ENCODE results near the gene KCNQ1.

Gene KCNQ1

GRCh38 chr11:2515401-2516275 is 70.8 kb downstream of the KCNQ1 start:
- DNase-seq: no peak

GRCh38 chr11:2516276-2517015 is 71.6 kb downstream of the KCNQ1 start:
- DNase-seq: no peak

DNA sequence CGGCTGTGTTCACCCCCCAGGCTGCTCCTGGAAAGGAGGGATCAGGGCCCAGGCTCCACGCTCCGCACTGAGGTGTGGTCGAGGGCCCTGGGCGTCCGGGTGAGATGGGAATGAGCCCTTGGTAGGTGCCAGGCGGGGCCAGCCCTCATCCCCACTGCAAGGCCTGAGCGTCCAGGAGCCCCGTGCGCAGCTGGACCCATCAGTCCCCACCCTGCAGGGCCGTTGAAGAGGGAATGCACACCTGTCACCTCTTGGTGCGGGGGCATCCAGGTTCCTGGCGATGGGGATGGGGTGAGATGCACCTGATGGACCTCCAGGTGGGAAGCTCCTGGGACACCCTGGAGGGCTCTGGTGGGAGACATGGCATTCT is 72.2 kb downstream of the KCNQ1 start:
- DNase-seq: no peak

GRCh38 chr11:2517386-2518064 is 72.7 kb downstream of the KCNQ1 start:
- DNase-seq: peak in 1 of 2 donors; percentile 0

- DNase-seq: peak in 1 of 2 donors; percentile 1
Observed at GRCh38 chr11:2518111-2518982, 73.5 kb downstream of the KCNQ1 start.

GRCh38 chr11:2518983-2519340 is 74.2 kb downstream of the KCNQ1 start:
- no peak for DNase-seq

- no peak for DNase-seq
Observed at GRCh38 chr11:2519517-2519861, 74.7 kb downstream of the KCNQ1 start.

- no peak for DNase-seq
Observed at GRCh38 chr11:2519862-2520735, 75.3 kb downstream of the KCNQ1 start.

GRCh38 chr11:2520736-2521035 is 75.9 kb downstream of the KCNQ1 start:
- no peak for DNase-seq

DNA sequence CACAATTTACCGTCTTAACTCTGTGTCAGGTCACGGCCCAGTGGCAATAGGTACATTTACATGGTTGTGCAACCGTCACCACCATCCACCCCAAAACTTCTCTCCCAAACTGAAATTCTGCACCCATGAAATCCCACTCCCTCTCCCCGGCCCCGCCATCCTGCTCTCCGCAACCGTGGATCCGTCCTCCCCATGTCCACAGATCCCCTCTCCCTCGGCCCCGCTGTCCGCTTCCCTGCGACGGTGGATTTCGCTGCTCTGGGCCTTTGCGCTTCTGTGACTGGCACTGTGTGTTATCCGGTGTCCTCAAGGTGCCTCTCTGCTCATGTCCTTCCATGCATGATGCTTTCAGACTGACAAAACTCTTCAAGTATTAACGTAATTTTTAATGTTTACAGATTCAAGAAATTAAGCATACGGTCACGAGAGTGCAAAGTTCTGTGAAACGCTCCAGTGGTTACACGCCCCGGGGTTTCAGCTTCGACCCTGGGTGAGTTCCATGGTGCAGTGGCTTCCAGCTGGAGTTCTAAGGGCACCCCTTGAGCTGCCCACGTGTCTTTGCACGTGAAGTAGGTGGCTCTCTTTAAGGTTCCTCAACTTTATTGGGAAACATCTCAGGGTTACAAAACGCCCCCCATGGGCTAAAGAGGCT is 76.4 kb downstream of the KCNQ1 start:
- DNase-seq: no peak

- DNase-seq: no peak
Observed at GRCh38 chr11:2521733-2522630, 77.2 kb downstream of the KCNQ1 start.

DNA sequence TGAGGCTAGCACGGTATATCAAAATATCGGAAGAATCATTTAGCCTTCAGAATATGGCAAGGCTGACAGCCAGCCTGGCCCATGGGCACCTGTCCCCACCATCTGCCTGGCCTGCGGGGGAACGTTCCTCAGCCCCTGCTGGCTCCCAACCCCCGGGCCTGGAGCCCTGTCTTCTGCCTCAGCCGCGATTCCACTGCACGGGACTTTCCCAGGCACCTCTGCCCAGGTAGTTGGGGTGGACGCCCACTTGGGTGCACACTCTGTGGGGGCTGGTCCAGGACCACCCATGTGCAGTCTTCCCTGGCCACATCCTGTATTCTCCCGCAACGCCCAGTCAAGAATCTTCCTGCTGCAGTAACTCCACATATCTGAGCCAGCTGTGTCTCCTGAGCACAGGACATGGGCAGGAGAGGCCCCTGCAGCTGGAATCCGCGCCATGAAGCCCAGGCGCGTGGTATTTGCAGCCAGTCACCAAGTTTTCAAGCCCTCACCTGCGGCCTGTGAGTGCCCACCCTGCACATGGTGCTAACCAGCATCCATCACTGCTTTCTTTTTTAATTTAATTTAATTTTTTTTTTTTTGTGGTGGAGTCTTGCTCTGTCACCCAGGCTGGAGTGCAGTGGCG is 77.9 kb downstream of the KCNQ1 start:
- DNase-seq: no peak

DNA sequence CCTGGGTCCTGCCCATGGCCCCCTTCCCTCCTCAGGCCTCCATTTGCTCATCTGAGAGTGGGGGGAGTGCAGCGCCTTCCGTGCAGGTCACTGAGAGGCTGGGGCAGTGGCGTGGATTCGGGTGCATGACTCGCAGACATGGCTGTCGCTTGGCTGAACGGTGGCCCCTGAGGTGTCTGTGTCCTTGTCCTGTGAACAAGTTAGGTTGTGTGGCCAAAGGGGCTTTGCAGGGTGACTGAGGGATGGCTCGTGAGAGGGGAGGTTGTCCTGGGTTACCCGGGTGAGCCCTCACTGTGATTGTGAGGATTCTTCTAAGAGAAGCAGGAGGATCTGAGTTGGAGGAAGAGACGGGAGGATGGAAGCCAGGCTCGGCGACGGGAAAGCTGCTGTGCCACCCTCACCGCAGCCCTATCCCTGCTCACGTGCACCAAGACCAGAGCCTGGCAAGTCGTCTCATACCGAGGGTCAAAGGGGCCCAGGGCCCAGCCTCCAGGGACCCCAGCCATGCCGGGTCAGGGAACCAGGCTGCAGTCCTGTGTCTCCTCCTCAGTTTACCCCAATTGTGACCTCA is 79.1 kb downstream of the KCNQ1 start:
- peak in 1 of 2 donors; percentile 0 for DNase-seq

DNA sequence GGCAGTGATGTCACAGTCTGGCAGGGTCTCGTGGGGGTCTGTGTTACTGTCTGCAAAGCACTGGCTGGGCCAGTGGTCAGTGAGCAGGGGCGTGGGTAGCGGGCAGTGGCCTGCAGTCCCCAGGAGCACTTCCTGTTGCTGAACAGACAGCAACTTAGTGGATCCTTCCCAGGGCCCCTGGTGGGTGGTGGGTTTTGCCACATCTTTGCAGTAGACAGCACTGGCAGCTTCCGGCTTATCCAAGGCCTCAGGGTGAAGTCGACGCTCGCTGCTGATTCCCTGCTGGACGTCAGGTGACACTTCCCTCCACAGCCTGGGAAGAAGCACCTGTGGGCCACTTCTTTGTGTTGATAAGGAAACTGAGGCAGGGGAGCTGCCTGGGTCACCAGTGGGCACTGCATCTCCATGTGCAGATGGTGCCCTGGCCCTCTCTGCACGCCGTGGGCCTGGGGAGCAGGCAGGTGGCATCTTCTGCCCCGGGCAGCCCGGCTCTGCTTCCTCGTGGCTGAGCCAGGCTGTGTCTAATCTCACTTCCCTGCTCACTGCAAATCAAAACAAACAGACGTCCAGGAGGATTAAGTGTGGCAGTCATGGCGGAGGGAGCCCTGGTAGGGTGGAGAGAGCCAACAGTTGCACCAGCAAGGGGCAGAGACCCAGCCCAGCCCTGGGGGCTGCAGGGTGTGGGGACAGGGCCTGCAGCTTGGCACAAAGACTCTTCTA is 79.8 kb downstream of the KCNQ1 start:
- DNase-seq: peak in 1 of 2 donors; percentile 1

DNA sequence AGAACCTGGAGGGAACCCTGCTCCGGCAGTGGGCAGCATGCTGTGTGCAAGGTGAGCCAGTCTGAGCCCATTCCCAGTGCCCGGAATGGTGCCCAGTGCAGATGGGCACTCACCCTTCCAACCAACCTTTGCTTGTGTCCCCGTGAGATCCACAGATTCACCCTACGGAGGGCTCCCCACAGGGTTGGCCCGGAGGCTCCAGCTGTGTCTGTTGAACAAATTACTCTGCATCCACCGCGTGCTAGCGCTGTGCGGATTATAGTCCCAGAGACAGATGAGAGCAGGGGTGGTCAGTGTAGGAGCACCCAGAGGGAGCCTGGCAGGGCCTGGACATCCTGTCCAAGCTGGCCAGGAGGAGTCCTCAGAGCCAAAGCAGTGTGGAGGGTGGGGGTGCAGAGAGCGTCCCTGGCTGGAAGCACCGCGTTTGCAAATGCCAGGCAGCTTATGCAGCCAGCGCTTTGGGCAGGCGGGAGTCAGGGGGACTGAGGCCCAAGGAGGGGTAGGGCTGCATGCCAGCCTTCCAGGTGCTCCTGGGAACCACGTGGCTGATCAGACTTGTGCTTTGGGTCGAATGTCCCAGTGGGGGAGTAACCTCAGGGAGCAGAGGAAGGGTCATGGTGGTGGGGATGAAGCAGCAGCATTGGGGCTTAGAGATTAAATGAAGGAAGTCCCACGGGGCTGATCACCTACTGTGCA is 80.5 kb downstream of the KCNQ1 start:
- peak in 1 of 2 donors; percentile 0 for DNase-seq

DNA sequence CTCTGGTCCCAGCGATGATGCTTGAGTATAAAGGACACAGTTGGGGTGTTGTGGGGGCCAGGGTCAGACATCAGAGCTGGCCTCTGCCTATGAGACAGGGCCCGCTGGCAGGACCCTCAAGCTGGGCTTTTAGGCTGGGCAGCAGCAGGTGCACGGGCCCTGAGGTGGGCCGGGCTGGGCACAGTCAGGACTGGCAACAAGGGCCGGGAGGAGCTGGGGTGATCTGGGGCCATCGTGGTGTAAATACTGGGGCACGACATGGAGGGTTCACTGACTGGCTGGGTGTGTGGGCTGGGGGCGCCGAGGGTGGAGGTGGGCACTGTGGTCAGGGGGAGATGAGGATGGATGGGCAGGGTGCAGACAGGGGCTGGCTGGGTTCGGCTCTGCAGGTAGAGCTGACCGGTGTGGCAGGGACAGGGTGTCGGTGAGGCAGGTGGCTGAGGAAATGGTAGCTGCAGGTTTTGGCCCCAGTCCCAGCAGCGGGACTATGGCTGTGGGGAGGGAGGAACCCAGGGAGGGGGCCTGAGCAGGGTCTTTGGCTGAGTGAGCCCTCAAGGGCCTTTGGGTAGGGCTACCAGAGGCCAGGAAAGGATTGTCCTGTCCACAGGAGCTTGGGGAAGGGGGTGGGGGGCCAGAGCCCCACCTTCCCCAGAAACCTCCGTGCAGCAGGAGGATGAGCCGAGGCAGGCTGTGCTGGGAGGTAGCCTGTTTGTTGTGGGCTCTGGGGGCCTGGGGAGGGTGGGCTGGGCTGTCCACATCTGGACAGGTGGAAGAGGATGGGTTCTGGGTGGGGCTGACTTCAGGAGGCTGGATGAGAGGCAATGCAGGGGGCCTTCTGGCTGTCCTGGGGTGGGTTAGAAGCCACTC is 81.4 kb downstream of the KCNQ1 start:
- peak in 1 of 2 donors; percentile 0 for DNase-seq

- DNase-seq: peak; percentile 28 to 74
Observed at GRCh38 chr11:2526808-2527381, 82.1 kb downstream of the KCNQ1 start.
